Left lobe of liver (tissue), 2 donors: ENCODE data around the gene GFI1B. TPM values are rescaled to one million over a fixed set of nuclear protein-coding genes. Genes with fewer than 3 reads are reported as not detected.
"Not testable (repeated sequence)": the region's sequence is repeated elsewhere in the genome, so short reads cannot be mapped to it uniquely, and the experiment has no call there.

ENCODE experiments used
- ATAC-seq: fragments of 200-7000 bp; cut with Tn5 transposase; one replicate; pipeline ENCODE4 v1.9.1; 2020; ENCODE audit warnings: mild to moderate bottlenecking, moderate library complexity
- DNase-seq: peaks from one replicate; pipeline ENCODE4 v3.0.0-alpha.2; 2020; ENCODE audit warnings: low spot score
- total RNA-seq: library from RNA; stranded (reverse); gene quantifications from one replicate; pipeline ENCODE4 v1.2.1, GENCODE V29; 2021
- donor health status: DM: no; HTN: no; CAD: no; lungs with moderate emphysema.
- donor health status: DM: no; HTN: yes; CAD: no.

The GFI1B gene
- total RNA-seq, 1 donor from 2014 or later, result 0.15 TPM

- DNase-seq, ATAC-seq: not testable (repeated sequence)
These were observed 10.6 kb upstream of the GFI1B start for GRCh38 chr9:132967908-132968307.

GRCh38 chr9:132969783-132970182 is 8.7 kb upstream of the GFI1B start:
- DNase-seq (no peak), ATAC-seq (no peak)

- DNase-seq (no peak), ATAC-seq (no peak)
These were observed 8.0 kb upstream of the GFI1B start for GRCh38 chr9:132970324-132971062.

GRCh38 chr9:132973166-132973565 is 5.3 kb upstream of the GFI1B start:
- DNase-seq, result no peak

GRCh38 chr9:132973713-132974112 is 4.8 kb upstream of the GFI1B start:
- DNase-seq (no peak), ATAC-seq (no peak)

More at GRCh38 chr9:132973166-132973565, 5.3 kb upstream of the GFI1B start:
- ATAC-seq, result no peak

- ATAC-seq, result no peak
- DNase-seq, result no peak
These were observed 2.5 kb upstream of the GFI1B start for GRCh38 chr9:132975961-132976360.

- ATAC-seq (no peak), DNase-seq (no peak)
These were observed 1.9 kb upstream of the GFI1B start for GRCh38 chr9:132976571-132976970.

- DNase-seq (no peak), ATAC-seq (no peak)
These were observed 413 bp upstream of the GFI1B start for GRCh38 chr9:132978112-132978450.

- ATAC-seq (no peak), DNase-seq (no peak)
These were observed 1.7 kb downstream of the GFI1B start for GRCh38 chr9:132980157-132980556.

- ATAC-seq (no peak), DNase-seq (no peak)
These were observed 4.0 kb downstream of the GFI1B start for GRCh38 chr9:132982458-132982857.

- no peak for DNase-seq
- ATAC-seq, result no peak
These were observed 5.2 kb downstream of the GFI1B start for GRCh38 chr9:132983491-132984201.

- ATAC-seq, result no peak
- DNase-seq, result no peak
These were observed 5.9 kb downstream of the GFI1B start for GRCh38 chr9:132984202-132985070.

- DNase-seq (no peak), ATAC-seq (no peak)
These were observed 6.5 kb downstream of the GFI1B start for GRCh38 chr9:132985071-132985350.

GRCh38 chr9:132985489-132985888 is 7.0 kb downstream of the GFI1B start:
- no peak for DNase-seq
- ATAC-seq, result no peak

GRCh38 chr9:132986114-132986513 is 7.6 kb downstream of the GFI1B start:
- no peak for DNase-seq
- no peak for ATAC-seq

GRCh38 chr9:132986640-132987620 is 8.4 kb downstream of the GFI1B start:
- no peak for ATAC-seq
- DNase-seq, result no peak

GRCh38 chr9:132988244-132989013 is 9.9 kb downstream of the GFI1B start:
- DNase-seq, result no peak

GRCh38 chr9:132989014-132989310 is 10.5 kb downstream of the GFI1B start:
- no peak for ATAC-seq
- DNase-seq, result no peak

More at GRCh38 chr9:132988244-132989013, 9.9 kb downstream of the GFI1B start:
- no peak for ATAC-seq

- ATAC-seq (peak; percentile 14), DNase-seq (no peak)
These were observed 11.0 kb downstream of the GFI1B start for GRCh38 chr9:132989414-132989996.
